ENCODE data around the gene XKR7.
"Not testable (repeated sequence)": the region's sequence is repeated elsewhere in the genome, so short reads cannot be mapped to it uniquely, and the experiment has no call there.

Gene XKR7

DNA sequence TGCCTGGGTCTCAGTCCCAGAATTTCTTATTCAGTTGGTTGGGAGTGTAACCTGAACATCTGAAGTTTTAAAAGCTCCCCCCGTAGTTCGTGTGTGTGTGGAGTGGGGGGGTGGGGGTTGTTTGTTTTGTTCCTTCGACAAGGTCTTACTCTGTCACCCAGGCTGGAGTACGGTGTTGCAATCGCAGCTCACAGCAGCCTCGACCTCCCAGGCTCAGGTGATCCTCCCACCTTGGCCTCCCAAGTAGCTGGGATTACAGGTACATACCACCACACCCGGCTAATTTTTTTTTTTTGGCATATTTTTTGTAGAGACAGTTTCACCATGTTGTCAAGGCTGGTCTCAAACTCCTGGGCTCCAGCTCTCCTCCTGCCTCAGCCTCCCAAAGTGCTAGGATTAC lies 45.4 kb downstream of the XKR7 start:
- no peak for DNase-seq (ENCODE audit: low spot score)

DNA sequence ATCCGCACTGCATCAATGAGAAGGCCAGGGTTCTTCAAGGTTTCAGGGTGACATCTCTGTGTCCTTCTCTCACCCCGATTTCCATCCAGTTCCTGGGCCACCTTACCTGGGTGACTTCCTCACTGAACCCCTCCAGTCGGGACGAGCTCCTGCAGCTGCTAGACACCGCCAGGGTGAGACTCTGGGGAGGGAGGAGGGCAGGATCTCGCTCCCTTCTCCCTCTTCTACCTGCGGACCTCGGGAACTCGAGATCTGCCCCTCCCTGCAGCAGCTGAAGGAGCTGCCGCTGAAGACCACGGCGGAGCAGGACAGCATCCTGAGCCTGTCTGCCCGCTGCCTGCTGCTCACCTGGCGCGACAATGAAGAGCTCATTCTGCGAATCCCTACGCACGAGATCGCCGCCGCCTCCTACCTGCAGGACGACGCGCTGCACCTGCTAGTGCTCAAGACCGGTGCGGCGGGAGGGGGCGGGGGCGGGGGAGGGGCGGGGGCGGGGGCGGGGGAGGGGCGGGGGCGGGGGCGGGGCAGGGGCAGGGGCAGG lies 49.8 kb downstream of the XKR7 start:
- no peak for DNase-seq (ENCODE audit: low spot score)

DNA sequence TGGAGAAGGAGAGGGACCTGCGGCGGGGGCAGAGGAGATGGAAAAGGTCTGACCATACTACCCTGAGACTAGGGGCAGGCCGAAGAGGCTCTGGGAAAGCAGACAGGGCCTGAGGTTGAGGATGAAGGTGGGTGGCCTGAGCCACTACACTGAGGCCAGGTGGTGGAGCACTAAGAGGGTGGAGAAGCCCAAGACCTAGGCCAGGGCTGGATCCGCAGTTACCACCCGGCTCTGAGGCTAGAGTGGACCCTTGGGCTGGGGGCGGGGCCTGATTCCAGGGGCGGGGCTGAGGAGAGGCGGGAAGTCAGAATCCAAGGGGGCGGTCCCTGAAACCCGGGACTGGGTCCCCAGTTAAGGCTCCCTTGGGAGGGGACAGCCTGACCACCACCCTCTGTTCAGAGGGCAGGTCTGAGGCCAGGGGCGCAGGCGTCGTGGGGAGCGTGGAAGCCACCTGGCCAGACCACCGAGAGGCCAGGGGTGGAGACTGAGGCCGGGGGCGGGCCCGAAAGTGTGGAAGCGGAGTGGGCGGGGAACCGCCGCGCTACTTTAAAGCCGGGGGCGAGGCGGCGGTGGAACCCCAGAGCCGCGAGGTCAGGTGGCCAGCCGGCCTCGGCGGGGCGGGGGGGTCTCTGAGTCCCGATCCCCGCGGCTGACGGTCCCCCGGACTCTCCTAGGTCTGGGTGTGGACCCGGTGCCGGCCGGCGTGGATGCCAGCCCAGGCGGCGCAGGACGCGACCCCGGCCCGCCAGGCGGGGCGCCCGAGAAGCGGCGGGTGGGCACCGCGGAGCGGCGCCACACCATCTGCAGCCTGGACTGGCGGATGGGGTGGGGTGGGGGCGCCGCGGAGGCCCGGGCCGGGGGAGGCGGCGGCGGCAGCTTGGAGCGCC lies 50.6 kb downstream of the XKR7 start:
- DNase-seq (ENCODE audit: low spot score): no peak

DNA sequence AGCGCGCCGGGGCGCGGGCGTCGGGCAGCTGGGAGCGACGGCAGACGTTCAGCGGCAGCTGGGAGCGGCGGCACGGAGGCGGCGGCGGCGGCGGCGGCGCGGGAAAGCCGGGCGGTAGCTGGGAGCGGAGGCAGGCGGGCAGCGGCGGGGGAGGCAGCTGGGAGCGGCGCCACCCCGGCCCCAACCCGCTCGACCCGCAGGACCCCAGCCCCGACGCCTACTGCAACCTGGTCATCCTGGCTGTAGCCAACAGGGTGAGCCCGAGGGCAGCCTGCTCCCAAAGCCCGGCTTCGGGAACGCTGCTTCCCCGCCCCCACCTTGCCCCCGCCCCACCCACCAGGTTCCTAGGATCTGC lies 51.2 kb downstream of the XKR7 start:
- no peak for DNase-seq (ENCODE audit: low spot score)

DNA sequence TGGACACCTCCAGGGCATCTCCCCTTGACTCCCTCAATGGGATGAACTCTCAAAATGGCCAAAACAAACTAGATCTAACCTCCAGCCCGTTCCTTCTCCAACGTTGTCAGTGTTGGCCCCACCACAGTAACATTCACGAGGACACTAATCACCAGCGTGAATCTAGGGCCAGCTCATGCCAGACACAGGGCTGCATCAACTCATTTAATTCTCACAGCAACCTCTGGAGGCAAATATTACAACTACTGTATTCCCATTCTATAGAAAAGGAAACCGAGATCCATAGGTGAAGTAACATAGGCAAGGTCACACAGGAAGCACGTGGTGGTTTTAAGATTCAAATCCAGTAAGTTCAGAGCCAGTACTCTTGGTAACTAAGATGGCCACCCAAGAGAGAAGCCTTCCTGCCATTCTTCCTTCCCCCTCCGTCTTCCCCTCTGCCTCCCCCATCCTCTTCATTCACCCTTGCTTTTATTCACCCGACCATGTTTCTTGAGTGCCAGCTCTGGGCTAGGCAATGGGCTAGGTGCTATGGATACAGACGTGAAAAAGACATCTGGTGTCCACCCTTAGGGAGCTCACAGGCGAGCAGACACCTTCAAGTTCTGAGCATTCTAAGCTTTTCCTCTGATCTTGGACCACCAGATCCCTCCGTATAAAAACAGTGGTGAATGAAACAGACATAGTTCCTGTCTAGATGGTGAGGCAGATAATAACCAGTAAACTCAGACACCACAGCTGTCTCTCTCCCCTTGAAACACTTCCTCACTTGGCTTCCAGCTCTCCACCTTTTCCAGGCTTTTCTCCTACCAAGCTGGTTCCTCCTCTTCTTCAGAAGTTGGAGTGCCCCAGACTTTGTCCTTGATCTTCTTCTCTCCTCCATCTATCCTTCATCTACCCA lies 51.9 kb downstream of the XKR7 start:
- DNase-seq (ENCODE audit: low spot score): no peak

DNA sequence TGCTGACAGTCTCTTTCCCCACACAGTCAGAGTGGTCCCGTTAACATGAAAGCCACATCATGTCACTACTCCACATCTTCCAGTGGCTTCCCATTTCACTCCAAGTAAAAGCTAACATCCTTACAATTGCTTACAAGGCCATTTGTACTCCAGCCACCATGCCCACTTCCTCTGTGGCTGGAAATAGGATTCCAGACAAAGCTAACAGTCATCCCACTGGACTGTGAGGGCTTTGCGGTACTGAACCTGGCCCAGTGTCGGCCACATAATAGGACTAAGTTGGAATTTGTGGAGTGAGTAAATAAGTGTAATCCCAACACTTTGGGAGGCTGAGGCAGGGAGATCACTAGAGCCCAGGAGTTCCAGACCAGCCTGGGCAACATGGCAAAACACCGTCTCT lies 53.1 kb downstream of the XKR7 start:
- DNase-seq (ENCODE audit: low spot score): no peak

DNA sequence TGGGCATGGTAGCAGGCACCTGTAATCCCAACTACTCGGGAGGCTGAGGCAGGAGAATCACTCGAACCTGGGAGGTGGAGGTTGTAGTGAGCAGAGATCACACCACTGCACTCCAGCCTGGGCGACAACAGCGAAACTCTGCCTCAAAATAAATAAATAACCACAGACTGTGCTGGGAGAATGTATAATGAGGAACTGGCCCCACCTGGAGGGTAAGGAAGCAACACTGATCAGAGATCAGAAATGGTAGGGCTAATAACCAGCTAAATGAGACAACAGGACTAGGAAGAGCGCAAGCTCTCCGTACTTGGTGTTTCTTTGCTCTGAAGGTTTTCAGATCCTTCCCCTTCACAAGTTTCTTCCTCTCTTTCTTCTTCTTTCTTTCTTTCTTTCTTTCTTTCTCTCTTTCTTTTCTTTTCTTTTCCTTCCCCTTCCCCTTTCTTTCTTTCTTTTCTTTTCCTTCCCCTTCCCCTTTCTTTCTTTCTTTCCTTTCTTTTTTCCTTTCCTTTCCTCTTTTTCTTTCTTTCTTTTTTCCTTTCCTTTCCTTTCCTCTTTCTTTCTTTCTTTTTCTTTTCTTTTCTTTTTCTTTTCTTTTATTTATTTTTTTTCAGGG lies 56.8 kb downstream of the XKR7 start:
- DNase-seq (ENCODE audit: low spot score): no peak

DNA sequence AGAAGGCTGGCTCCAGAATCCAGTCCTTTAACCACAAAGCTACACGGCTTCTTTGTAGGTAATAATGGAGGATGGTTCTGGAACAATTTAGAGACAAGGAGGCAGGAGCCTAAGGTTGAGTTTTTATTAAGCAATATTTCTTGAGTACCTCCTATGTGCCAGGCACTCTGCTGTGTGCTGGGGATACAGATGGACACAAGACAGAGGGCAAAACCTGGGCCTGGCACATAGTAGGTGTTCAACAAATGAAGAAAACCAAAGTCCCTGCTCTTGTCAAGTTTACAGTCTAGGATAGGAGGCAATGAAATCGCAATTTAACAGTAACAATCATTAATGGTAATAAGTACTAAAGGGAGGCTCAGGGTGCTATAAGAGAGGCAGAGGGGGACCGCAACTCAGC lies 59.7 kb downstream of the XKR7 start:
- no peak for DNase-seq (ENCODE audit: low spot score)

DNA sequence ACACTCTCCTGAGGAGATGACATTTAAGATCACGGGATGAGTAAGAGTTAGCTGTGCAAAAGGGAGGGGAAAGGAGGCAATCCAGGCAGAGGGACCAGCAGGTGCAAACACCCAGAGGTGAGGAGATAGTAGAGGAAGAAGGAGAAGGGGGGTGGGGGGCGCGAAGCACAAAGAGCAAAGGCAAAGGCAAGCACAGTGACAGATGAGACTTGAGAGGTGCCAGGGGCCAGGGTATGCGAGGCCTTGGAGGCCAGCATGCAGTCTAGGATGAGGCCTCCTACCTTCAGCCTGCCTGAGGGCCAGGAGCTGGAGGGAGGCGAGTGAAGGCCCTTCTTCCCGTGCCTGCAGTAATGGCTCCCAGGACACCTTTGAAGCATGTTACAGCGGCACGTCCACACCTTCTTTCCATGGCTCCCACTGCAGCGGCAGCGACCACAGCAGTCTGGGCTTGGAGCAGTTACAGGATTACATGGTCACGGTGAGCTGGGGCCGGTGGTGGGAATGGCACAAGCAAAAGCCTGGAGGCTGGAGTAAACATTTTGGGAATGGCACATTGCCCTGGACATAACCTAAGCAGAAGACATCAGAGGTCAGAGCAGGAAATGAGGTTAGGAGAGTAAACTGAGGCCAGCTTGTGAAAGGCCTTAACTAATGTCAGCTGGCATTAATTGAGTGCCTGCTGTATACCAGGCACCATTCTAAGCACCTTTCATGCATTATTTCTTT lies 60.9 kb downstream of the XKR7 start:
- no peak for DNase-seq (ENCODE audit: low spot score)

DNA sequence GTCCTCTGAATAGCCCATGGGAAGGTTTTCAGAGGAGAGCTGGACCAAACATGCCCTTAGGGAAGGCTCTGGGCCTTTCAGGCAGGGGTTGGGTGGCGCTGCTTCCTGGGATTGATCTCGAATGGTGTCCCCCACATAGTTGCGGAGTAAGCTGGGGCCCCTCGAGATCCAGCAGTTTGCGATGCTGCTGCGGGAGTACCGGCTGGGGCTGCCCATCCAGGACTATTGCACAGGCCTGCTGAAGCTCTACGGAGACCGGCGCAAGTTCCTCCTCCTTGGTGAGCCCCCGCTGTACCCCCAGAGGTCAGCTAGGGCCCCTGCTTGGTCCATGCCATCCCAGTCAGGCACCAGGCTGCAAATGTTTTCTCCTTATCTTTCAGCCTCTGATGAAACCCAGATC lies 61.6 kb downstream of the XKR7 start:
- no peak for DNase-seq (ENCODE audit: low spot score)

DNA sequence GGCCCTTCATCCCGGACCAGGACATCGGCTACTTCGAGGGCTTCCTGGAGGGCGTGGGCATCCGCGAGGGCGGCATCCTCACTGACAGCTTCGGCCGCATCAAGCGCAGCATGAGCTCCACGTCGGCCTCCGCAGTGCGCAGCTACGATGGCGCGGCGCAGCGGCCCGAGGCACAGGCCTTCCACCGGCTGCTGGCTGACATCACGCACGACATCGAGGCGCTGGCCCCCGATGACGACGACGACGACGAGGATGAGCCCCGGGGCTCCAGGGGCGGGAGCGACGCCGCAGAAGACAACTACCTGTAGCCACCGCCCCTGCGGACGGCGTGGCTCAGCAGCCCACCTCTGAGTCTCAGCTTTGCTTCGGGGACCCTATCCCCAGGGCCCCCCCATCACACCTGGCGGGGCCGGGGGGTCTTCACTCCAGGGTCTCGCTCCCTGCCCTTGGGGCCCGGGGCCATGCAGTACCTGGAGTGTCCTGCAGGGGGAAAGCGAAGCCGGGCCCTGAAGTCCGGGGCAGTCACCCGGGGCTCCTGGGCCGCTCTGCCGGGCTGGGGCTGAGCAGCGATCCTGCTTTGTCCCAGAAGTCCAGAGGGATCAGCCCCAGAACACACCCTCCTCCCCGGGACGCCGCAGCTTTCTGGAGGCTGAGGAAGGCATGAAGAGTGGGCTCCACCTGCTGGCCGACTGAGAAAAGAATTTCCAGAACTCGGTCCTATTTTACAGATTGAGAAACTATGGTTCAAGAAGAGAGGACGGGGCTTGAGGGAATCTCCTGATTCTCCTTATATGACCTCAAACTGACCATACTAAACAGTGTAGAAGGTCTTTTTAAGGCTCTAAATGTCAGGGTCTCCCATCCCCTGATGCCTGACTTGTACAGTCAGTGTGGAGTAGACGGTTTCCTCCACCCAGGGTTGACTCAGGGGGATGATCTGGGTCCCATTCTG lies 63.3 kb downstream of the XKR7 start:
- peak; percentile 28 for DNase-seq (ENCODE audit: low spot score)

DNA sequence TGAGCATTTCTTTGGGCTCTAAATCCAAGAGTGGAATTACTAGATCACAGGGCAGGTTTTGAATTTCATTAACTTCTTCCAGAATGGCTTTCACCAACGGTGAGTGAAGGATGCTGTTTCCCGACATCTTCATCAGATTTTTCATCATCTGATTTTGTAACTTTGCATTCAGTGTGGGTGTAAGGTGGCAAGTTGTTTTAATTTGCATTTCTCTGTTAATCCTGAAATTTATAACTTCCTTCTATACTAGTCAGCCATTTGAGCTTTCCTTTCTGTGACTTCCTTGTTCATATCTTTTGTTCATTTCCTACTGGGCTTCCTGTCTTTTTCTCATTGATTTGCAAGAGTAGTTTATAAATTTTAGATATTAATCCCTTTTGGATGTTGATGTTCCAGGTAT lies 65.4 kb downstream of the XKR7 start:
- no peak for DNase-seq (ENCODE audit: low spot score)

DNA sequence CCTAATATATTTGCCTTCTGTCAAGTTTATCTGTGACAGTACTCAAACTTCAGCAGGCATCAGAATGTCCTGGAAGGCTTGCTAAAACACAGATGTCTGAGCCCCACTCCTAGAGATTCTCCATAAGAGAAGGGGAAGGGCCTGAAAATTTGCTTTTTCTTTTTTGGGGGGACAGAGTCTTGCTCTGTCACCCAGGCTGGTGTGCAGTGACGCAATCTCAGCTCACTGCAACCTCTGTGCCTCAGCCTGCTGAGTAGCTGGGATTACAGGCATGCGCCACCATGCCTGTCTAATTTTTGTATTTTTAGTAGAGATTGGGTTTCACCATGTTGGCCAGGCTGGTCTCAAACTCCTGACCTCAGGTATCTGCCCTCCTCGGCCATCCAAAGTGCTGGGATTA lies 65.8 kb downstream of the XKR7 start:
- not testable (repeated sequence) for DNase-seq (ENCODE audit: low spot score)

DNA sequence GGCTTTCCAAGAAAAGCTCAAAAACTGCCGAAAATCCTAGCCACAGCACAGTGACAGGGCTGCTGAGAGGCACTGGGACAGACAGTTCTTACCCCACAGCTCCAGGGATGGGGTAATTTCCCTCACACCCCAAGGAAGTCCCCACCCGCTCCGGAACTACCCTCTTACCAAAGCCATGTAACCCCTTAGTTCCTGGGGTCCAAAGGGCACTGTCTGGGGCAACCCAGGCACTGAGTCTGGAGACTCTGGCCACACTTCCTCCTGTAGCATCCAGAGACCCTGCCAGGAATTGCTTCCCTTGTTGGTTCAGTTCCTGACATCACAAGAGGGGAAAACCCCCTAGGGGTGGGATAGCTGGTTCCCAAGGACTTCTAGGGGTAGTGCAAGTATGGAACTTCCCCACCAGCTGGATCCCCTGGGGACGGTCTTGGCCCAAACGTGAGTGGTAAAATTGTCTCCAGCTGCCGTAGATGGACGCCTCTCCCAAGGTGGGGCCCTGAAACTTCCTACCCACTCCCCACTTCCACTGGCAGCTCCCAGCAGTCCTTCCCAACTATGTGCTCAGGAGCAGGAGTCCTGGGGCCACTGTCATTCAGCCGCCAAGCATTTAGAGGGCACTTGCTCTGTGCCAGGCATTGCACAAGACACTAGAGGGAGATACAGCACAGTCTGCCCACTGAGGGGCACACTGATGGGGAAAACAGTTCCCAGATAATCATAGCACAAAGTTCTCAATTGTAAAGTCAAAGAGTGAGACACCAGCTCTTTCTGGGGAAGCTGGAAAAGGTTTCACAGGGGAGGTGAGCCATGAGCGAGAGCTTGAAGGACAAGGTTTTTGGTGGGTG lies 66.9 kb downstream of the XKR7 start:
- no peak for DNase-seq (ENCODE audit: low spot score)

DNA sequence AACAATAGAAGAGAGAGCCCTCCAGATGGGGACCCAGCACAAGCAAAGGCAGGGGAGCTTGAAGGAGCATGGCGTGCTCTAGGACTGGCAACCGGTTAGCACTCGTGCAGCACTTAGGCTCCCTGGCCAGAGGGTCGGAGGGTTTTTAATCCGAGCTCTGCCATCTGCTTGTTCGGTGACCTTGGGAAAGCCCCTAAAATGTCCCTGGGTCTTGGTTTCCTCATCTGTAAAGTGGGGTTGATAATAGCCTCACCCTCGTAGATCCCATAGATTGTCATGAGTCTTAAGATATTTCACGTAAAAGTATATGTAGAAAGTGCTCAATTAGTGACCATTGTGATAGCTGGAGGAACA lies 67.5 kb downstream of the XKR7 start:
- DNase-seq (ENCODE audit: low spot score): no peak

DNA sequence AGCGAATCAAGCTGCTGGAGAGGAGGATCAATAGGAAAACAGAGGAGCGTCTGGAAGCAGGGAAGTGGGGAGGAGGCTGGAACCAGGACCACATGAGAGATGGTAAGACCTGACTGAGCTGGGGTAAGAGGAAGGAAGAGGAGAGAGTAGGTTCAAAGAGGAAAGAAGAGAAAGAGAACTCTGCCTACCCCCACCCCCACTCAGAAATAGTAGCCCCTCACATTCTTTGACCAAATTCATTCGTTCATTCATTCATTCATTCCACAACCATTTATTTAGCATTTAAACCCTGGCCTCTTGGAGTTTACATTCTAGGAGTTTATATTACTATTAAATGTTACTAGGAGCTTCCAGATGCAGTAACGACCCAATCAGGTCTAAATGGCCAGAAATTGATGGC lies 68.3 kb downstream of the XKR7 start:
- no peak for DNase-seq (ENCODE audit: low spot score)

DNA sequence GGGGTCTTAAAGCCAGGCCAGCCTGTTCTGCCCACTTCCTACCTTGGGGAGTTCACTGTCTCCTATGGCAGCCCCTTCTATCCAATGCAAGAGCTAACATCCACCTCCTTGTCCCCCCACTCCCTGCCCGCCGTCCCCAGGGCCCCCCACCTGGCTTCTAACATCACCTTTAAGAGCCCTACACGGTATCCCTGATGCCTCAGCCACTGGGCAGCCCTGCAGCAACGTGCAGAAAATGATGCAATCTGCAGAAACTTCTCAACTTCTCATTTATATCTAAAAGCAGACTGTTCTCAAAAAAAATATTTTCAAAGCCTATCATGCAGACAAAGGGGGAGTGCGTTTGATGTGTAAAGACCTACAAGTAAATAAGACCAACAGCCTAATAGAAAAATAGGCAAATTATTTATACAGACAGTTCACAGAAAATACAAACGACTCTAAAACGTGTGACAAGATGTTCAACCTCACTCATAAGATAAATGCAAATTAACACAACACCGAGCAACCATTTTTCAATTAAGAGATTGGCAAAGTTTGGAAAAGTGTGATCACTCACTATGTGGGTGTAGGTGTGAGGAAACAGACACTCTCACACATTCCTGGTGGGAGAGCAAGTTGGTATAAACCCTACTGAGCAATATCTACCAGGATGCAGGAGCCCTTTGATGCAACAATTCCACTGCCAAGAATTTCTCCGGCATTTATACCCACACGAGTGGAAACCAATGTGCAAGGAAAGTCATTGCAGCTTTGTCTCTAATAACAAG lies 69.0 kb downstream of the XKR7 start:
- DNase-seq (ENCODE audit: low spot score): no peak

DNA sequence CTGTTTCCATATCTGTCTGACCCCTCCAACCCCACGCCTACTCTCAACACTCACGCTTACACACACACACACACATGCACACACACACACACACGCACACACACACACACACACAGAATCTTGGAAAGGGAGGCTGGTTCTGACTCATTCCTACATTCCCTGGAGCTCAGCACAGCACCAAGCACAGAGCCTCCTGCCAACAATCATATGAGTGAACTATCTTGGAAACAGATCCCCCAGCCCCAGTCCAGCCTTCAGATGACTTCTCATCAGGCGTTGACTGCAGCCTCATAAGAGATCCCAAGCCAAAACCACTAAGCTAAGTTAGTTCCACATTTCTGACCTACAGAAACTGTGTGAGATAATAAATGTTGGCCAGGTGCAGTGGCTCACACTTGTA lies 70.0 kb downstream of the XKR7 start:
- DNase-seq (ENCODE audit: low spot score): no peak
